GM19193 (cell line): ENCODE data around the gene GBX2.

Experiments used
- POLR2A ChIP-seq: IDR thresholded peaks from 4 replicates; pipeline ENCODE4 v1.6.1; 2011; ENCODE audit not compliant: insufficient read depth, insufficient read length; ENCODE audit errors: extremely low read depth

Gene GBX2

DNA sequence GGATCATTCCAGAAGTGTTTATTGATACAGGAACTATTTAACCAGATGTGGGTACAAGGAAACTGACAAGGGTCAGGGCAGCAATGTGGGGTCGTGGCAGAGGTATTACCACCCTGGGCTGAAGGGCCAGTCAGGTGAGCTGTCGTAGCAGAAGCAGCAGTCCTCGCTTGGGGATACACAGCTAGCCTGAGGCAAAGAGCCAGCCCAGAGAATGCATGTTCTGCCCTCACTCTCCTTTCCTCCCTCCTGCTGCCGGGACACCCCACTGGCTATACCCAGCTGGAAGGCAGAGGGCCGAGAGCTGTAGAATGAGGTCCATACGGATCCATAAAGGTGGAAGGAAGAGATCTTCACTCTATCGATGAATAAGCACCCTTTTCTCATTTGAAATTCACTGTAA is 32.2 kb upstream of the GBX2 start:
- TF ChIP-seq POLR2A, result no peak

DNA sequence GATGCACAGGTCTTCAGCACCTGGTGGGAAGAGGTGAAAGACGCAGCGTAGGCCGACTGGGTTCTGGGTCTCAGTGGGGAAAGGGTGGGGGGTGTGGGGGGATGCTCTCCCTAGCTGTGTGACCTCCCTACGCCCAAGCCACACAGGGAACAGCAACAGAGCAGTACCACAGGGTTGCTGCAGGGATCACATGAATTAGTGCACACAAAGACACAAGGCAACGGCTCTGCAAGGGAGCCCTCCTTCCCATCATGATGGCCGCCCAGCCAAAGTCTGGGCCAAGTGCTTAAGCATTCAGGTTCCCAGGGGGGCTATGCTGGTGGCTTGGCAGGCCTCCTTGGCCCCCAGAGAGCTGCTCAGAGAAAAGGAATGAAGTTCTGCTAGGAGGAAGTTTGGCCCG is 28.2 kb upstream of the GBX2 start:
- no peak for TF ChIP-seq POLR2A

DNA sequence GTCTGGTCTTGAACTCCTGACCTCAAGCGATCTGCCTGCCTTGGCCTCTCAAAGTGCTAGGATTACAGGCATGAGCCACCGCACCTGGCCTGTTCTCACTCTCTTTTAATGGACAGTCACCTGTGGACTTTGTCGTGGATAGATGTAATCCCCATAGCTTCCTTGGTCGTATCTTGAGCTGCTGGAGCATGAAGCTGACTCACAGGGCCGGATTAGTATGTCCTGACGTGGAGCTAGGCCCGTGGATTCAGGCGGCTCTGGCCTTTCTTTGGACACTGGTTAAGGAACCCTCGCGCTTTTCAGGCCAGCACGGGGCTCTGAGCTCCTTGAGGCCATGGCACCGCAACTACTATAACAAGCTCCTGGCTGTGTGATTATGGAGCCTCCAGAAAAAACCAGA is 27.5 kb upstream of the GBX2 start:
- TF ChIP-seq POLR2A, result no peak

DNA sequence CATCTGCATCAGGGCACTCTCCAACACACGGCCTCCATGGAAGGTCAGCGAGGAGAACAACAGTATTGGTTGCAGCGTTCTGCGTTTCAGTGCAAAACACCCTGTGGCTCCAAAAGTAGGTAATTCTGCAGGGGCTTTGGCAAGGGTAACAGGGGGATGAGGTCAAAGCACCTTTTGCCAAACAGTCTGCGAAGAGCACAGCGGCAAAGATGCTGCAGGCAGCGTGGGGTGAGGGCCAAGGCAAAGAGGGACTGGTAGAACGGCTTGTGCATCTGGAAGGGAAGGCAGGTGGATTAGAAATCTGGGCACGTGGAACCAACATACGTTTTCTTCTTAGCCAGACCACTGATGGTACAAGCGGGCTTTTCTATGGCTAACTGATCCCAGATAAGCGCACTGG is 26.6 kb upstream of the GBX2 start:
- TF ChIP-seq POLR2A, result no peak

DNA sequence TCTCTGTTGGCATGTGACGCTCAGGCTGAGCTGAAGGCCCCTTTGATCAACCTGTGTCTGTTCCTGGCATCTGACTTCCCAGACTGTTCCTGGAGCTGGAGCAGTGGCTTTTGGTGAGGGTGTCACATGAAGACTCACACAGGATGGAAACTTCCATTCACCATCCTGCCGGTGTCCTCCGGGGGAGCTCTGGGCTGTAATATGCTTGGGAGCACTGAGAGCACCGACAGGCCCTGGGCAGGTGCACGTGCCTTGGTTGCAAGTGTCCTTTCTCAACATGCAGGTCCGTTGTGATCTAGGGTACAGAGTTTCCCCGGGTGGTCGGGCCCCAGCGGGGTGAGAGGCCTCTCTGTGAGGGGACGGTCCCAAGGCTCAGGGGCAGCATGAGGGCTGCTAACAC is 24.8 kb upstream of the GBX2 start:
- no peak for TF ChIP-seq POLR2A

DNA sequence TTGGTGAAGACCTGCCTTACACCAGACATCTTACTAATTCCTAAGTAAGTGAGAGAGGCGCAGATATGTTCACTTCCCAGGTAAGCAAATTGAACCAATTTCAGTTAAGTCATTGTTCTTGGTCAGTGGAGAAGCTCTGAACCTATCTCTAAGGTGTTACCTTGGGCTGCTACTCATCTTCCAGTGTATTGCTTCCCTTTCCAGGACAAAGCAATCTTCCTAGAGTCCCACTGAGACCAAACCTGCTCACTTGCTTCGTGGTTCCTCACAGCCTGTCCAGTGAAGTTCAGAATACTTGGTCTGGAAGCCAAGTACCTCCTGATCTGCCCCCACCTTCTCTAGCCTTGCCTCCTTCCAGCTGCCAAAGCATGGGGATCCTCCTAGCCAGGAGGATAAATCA is 22.5 kb upstream of the GBX2 start:
- TF ChIP-seq POLR2A, result no peak

DNA sequence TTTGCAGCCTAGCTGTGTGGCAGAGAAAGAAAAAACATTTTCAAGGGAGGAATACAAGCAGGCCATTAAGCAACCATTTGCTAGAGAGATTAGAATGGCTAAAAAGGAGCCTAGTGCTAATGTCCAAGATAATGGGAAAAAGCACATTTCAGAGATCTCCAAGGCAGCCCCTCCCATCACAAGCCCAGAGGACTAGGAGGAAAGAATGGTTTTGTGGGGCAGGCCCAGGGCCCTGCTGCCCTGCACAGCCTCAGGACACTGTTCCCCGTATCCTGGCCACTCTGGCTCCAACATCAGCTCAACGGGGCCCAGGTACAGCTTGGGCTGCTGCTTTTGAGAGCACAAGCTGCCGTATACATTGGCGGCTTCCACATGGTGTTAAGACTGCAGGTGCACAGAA is 16.5 kb upstream of the GBX2 start:
- no peak for TF ChIP-seq POLR2A

DNA sequence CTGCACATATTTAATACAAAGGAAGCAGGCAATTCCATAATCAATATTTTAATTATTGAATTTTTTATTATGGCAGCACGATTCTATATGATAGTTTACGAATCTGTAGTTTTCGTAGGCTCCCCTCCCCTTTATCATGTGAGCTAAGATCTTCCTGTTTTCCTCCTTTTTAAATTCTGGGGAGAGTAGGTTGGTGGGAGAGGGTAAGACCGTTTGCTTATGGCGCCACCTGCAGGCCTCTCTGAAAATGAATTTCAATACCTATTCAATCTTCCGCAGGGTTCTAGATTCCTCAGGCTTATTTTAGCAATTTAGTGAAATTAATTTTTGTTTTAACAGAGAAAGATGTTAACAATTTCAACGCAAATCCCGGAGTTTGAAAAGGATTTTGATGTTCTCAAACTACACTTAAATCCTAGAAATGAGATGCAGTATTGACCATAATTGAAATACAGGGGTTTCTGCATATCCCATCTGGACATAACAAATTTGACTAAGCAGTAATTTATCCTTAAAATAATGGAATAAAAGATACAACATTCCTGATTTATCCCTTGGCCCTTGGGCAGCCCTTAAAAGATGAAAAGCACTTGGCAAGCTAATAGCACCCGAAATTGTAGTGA is 12.8 kb upstream of the GBX2 start:
- no peak for TF ChIP-seq POLR2A

DNA sequence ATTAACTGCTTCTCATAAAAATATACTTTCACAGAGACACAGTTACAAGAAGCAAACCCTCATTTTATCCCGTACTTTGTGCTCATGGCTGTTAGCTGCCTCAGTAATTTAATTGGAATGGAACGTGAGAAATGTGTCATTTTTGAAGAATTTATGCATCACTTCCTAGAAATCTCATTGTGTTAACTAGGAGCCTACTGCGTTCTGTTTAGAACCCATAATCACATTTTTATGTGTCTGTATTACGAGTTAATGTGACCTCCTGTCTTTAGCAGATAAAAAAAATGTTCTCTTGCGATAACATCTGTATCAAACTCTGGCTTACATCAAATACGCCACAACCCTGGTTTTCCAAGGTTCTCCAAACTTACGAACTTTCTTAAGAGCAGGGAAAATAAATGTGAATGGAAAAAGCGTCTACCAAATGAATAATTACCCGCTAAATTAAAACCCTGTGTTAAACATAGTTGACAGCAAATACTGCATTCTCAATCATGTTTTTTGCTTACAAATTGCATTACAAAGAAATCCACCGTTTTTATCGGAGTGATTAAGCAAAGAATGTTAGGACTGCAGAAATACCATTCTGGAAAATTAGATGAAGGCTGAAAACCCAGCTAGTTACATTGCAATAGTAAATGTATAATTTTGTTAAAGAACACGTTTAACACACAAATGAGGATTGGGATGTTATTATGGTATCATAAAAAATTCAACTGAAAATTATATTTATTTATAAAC is 12.1 kb upstream of the GBX2 start:
- TF ChIP-seq POLR2A, result no peak

DNA sequence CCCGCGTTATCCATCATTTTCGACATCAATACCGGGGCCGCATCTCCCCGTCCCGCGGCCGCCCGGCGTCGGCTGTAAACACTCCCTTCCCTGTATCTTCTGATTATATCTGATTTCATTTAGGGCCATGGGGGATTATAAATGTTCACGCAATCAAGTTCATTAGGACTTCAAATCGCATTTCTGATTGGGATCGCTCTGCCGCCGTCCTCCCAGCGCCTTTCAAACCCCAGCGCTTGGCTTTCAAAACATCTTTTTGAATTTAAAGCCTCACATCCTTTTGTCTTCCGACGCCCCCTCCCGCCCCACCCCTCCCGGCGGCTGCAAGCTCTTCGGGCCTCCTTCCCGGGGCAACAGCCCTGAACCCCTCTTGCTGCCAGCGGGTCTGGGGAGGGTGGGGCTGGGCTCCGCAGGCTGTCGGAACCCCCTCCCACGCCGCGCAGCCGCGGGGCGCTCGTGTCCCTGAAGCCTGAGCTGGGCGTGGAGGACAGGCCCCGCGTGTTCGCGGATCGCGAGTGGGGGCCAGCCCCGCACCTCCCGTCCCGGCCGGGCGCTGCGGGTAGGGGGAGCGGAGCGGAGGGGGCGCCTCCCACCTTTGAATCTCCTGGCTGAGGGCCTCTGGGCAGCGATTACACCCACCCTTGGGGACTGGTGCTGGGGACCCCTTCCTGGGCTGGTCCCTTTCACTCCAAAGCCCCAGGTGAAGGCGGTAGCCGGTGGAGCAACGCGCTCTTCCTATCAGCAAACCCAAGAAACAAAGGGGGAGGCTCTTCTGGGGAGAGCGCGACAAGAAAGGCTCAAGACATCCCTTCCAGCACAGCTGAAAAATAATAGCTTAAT is 11.3 kb upstream of the GBX2 start:
- no peak for TF ChIP-seq POLR2A

DNA sequence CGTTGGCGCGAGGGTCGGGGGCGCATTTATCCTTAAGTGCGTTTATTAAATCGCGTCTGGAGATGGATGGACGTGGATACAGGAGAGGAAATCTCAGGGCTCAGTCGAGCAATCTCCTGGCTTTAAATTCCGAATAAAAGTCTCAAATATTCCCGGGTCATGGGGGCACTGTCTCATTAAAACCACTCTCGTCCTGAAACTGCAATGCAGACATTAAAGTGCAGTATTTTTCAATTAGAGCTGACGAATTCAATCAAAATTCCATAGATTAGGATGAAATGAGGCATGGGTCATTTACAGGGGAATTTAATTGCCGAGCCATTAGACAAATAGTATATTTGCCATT is 10.7 kb upstream of the GBX2 start:
- TF ChIP-seq POLR2A, result no peak

DNA sequence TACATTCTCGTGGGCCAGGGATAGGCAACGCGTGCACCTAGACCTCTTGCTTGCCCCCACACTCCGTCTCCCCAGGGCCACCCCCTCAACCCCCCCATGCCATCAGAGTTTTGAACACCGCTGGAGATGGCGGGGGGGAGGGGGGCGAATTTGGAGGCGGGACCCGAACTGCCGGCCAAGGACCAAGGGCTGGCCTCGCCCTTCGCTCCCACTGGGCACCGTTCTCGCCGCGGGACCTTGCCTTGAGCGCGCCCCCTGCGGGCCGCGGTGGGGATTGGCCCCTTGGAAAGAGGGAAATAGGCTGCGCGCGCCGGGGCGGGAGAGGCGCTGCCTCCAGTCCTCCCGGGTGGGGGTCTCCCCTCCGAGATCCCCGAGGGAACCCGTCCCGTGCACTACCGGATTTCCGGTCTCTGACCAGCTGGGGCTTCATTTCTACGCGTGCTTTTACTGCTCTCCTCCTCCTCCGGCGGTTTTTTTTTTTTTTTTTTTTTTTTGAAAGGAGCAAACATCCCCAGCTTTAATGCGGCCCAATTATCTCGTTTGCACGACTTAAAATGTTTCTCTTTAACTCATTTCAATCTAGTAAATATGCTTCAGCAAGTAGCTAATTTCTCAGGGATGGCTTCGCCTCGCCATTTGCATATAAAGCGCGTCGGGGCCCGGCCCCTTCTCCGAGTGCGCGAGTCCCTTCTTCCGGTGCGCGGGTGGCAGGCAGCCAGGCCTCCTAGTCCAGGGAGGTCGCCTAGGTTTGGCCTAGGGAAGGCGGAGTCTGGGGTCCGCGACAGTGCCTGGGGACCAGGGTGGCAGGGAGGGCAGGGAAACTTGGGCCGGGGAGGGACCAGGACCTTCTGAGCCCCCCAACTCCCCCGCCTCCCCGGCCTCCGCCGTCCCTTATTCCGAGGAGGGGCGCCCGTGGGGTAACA is 10.0 kb upstream of the GBX2 start:
- TF ChIP-seq POLR2A, result no peak

DNA sequence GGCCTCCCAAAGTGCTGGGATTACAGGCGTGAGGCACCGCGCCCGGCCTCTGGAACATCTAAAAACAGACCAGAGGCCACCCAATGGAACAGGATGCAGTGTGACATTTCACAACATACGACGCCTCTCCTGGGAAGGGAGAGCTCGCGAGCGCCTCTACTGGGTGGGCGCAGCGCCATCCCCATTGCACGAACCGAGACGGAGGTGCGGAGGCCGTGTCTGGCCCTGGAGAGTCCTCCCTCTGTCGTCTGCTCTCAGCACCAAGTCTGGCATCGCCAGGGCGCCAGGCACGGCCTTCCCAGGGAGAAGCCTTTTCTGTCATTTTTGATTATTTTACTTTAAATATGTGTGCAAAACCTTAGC is 9.4 kb upstream of the GBX2 start:
- TF ChIP-seq POLR2A, result no peak

DNA sequence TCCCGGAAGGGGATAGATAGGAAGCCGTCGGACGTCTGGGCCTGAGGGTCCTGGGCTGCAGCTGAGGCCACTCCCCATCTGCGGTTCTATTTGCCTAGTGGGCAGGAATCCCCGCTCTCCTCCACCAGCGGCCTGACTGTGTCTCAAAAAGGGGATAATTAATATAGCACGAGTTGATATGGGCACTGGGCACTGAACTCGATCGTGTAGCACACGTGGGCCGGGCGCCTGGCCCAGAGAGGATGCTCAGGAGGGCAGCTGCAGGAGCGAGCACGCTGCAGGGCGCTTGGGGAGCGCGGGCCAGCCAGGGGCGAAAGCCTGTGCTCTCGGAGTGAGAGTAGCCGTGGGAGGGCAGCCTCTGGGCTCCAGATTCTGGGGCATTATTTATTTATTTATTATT is 8.8 kb upstream of the GBX2 start:
- TF ChIP-seq POLR2A, result no peak

DNA sequence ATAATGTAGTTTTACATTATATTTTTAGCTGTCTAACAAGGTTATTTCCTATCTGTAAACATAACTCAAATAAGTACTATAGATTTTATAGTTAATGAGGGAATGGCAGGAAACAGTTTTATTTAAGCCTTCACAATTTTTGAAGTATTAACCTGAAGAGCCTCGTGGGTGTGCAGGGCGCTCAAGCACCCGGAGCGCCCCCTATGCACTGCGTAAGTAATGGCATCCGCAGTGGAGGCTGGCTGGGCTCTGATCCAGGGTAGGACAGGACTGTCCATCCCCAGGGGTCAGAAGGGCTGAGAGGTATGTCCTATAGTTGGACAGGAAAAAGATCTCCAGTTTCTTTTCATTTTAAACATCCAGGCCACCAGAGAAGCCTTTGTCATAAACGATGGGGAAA is 8.2 kb upstream of the GBX2 start:
- no peak for TF ChIP-seq POLR2A
